ENCODE data around the gene NEK9. TPM values are rescaled to one million over a fixed set of nuclear protein-coding genes. Genes with fewer than 3 reads are reported as not detected.

Gene NEK9
- total RNA-seq (2021; ENCODE audit: unreplicated experiment) (40.7 TPM), Bru-seq, nascent RNA (percentile 62 among the genes with signal in this experiment), BruChase-seq, experiment 1, labeled RNA remaining after a 2-hour chase (percentile 72 among the genes with signal in this experiment), BruChase-seq, experiment 2, labeled RNA remaining after a 6-hour chase (percentile 80 among the genes with signal in this experiment)
- 42.1 TPM for polyA plus RNA-seq (2012; ENCODE audit: insufficient read length)
- long read RNA-seq, full-length matches to known transcripts: 7 of 26 reads
- long read RNA-seq, partial matches to known transcripts: 4 of 26 reads
- long read RNA-seq, other reads (novel, unspliced or antisense): 15 of 26 reads

- H3K9me3 ChIP-seq (ENCODE audit: control insufficient read depth, insufficient read depth, low read depth, low read length): no peaks in the 10 kb centered on the region
- CTCF ChIA-PET: no interaction called here
- no peaks in the 10 kb centered on the region for H3K27me3 ChIP-seq (ENCODE audit: control insufficient read depth, insufficient read depth, low read length)
- peak; percentile 73 for TF ChIP-seq POLR2AphosphoS5 (IDR thresholded peaks at IDR 0.05; ENCODE audit: low read depth, low read length)
- TF ChIP-seq TCF7L2 (IDR thresholded peaks at IDR 0.05; ENCODE audit: low read depth, low read length): no peak
- H3K4me1 ChIP-seq (ENCODE audit: control insufficient read depth, insufficient read depth, low read length): peaks cover 22% of the 10 kb centered on the region; the same call in 1 of the 2 replicates
- ATAC-seq (peak; percentile 97), DNase-seq (ENCODE audit: low read depth, low spot score) (no peak)
- intact Hi-C loops (cut with micrococcal nuclease; ENCODE audit: unreplicated experiment) (no loop called here), in situ Hi-C loops (cut with HindIII; ENCODE audit: low pct_unique_long_range_greater_than_20kb, low sequenced_read_pairs) (no loop called here)
- peak within 1 kb of the TSS; percentile 89 for H3K27ac ChIP-seq (ENCODE audit: low read length)
- peaks cover 11% of the 10 kb centered on the region; the same call in 1 of the 2 replicates for H3K36me3 ChIP-seq (ENCODE audit: control insufficient read depth, insufficient read depth, low read length)
- POLR2A ChIA-PET: interaction anchor here (1.4 kb wide), 1 partner anchor 166 kb away, joined by 3 read pairs; no protein-coding TSS in a partner anchor
- H3K4me3 ChIP-seq (ENCODE audit: low read depth in 2 of 2, low read length in 2 of 2): peak within 1 kb of the TSS; percentile 67 to 71
- BruUV-seq (replicated peaks): no TSS peak
Observed at GRCh38 chr14:75126679-75127473, at the start of gene NEK9. NEK9 (minus strand) TSS chr14:75127048; CDS start chr14:75126921, 127 bp downstream.

GRCh38 chr14:75176142-75176820, 49.4 kb upstream of the NEK9 start, which contains the start of gene TMED10:
TMED10 (minus strand) TSS chr14:75176612; CDS start chr14:75176579, 33 bp downstream.
- Histone ChIP-seq H3K27ac (ENCODE audit: low read length) (peak within 1 kb of the TSS; percentile 85), H3K4me1 (ENCODE audit: control insufficient read depth, insufficient read depth, low read length) (0 out of 2 replicates have a peak, but pooled peaks cover 6% of the 10 kb centered on the region), H3K9me3 (ENCODE audit: control insufficient read depth, insufficient read depth, low read depth, low read length) (no peaks in the 10 kb centered on the region), H3K4me3 (ENCODE audit: low read depth in 2 of 2, low read length in 2 of 2) (peak within 1 kb of the TSS; percentile 79 to 86), H3K36me3 (ENCODE audit: control insufficient read depth, insufficient read depth, low read length) (no peaks in the 10 kb centered on the region; the same call in 1 of the 2 replicates), H3K27me3 (ENCODE audit: control insufficient read depth, insufficient read depth, low read length) (no peaks in the 10 kb centered on the region)
- intact Hi-C loops (cut with micrococcal nuclease; ENCODE audit: unreplicated experiment) (no loop called here), in situ Hi-C loops (cut with HindIII; ENCODE audit: low pct_unique_long_range_greater_than_20kb, low sequenced_read_pairs) (no loop called here)
- TF ChIP-seq CTCF (IDR thresholded peaks at IDR 0.05) (no peak), REST (IDR thresholded peaks at IDR 0.05; ENCODE audit: insufficient read depth in 1 of 2, low read depth in 2 of 2, low read length in 1 of 2) (no peak), SIN3A (IDR thresholded peaks at IDR 0.05; ENCODE audit: borderline replicate concordance, insufficient read depth, low read depth, low read length) (peak; percentile 33; the same call in 1 of the 2 replicates), TCF7L2 (IDR thresholded peaks at IDR 0.05; ENCODE audit: low read depth, low read length) (0 out of 2 replicates have a peak, but pooled peaks have one; percentile 15), POLR2AphosphoS5 (IDR thresholded peaks at IDR 0.05; ENCODE audit: low read depth, low read length) (0 out of 2 replicates have a peak, but pooled peaks have one; percentile 38)
- POLR2A ChIA-PET: no interaction called here
- DNase-seq (ENCODE audit: low read depth, low spot score): no peak
- CTCF ChIA-PET: no interaction called here
- TSS peak; percentile 73 for BruUV-seq (replicated peaks)
- peak; percentile 93 for ATAC-seq
